ENCODE measurements around the gene COG3.

GRCh38 chr13:45464687-45465453, at the start of gene COG3:
- TF ChIP-seq EZH2 (IDR thresholded peaks at IDR 0.05; ENCODE audit: low read depth, unreplicated experiment), result no peak
- peak; percentile 74 for TF ChIP-seq POLR2AphosphoS5 (IDR thresholded peaks at IDR 0.05; ENCODE audit: low read depth)
- TF ChIP-seq CTCF (conservative IDR thresholded peaks at IDR 0.05; ENCODE audit: low read depth in 2 of 2), result 0 out of 4 replicates have a peak, but pooled peaks have one; percentile 7 to 25
- TF ChIP-seq EZH2phosphoT487 (IDR thresholded peaks at IDR 0.05; ENCODE audit: unreplicated experiment), result no peak
- no peak for TF ChIP-seq ZNF114 (CRISPR knock-in tag; IDR thresholded peaks at IDR 0.05)
- peak; percentile 82 for TF ChIP-seq CREB1 (CRISPR knock-in tag; IDR thresholded peaks at IDR 0.05; ENCODE audit: low read depth)
- TF ChIP-seq REST (IDR thresholded peaks at IDR 0.05; ENCODE audit: unreplicated experiment), result no peak
- no peak for TF ChIP-seq JUNB (IDR thresholded peaks at IDR 0.05; ENCODE audit: unreplicated experiment)
- no peak for TF ChIP-seq STAT1 (IDR thresholded peaks at IDR 0.05; ENCODE audit: unreplicated experiment)

Measured in GM23338 (cell line).